ENCODE measurements around the gene MEMO1.
"Not testable (repeated sequence)": the region's sequence is repeated elsewhere in the genome, so short reads cannot be mapped to it uniquely, and the experiment has no call there.

MEMO1 gene

DNA sequence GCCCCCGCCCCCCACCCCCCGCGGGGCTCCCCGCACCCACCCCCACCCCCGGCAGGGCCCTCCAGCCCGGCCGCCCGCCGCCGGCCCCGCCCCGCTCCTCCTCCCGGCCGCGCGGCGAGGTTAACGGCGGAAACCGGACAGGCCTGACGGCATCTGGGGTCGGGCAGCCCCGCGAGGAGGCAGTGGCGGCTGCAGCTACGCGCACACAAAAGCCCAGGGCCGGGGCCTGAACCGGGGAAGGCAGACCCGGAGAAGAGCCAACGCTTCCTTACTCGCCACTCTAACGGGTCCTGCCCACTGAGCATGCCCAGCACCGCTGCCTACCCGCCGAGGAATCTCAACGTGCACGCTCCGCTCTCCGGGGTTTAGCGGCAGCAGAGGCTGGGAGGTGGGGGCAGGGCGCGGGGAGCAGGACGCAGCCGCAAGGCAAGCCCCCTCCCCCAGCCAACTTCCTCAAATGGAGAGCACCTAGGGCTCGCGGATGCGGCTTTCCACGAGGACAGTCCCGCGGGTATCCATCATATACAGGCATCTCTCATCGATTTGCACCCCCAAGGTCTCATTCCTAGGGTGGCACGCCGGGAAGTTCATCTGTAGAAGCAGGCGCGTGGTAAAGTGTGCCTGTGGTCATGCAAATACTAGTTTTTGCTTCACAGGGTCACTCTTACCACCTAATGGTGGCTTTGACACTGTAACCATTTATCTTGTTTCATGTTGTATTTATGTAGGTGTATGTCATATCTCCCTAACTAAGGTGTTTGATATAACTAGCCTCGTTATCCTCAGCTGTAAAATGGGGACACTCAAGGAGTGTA is at the start of gene MEMO1:
TSS of gene MEMO1 (minus strand) at position 339 of the 815 bp plus-strand sequence. CDS start 761 bp downstream, outside the sequence.
- Mint-ChIP-seq H3K9me3 (no peaks in the 10 kb centered on the region), H3K4me1 (ENCODE audit: low read depth) (peaks cover 40% of the 10 kb centered on the region), H3K27ac (peak within 1 kb of the TSS; percentile 98), H3K27me3 (no peaks in the 10 kb centered on the region), H3K36me3 (ENCODE audit: low read depth) (peaks cover 28% of the 10 kb centered on the region), H3K4me3 (peak within 1 kb of the TSS; percentile 96)

DNA sequence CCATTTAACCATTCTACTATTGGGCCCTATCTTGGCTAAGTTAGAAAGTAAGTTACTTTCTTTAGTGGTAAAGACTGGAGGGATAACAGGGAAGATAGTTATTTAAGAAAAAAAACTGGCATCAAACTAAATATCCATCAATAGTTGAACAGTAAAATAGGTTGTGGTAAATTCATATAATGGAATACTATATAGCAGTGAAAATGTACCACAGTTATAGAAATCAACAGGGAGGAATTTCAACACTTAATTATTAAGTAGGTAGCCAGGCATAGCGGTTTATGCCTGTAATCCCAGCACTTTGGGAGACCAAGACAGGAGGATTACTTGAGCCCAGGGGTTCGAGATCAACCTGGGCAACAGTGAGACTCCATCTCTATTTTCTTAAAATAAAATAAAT is 49.5 kb upstream of the MEMO1 start:
- no peaks in the 10 kb centered on the region for H3K36me3 Mint-ChIP-seq (ENCODE audit: low read depth)
- no peaks in the 10 kb centered on the region for H3K27me3 Mint-ChIP-seq
- H3K4me1 Mint-ChIP-seq (ENCODE audit: low read depth): peaks cover 26% of the 10 kb centered on the region
- H3K4me3 Mint-ChIP-seq: no peak overlapping the region
- H3K27ac Mint-ChIP-seq: no peak overlapping the region
- no peaks in the 10 kb centered on the region for H3K9me3 Mint-ChIP-seq

DNA sequence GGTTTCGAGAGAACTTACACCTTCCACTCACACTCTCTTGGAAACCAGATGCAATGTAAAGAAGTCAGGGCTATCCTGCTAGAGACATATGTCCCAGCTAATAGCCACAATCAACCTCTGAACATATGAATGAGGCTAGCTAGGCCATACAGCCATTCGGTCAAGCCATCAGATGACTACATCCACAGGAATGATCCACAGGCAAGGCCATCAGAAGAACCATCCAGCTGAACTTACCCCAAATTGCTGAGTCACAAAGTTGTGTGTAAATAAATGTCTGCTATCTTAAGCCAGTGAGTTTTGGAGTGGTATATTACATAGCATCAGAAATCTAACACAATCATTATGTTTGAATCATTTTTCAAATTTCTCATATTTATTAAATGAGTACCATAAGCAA is 47.3 kb upstream of the MEMO1 start:
- H3K27ac Mint-ChIP-seq: no peak overlapping the region
- H3K9me3 Mint-ChIP-seq: no peaks in the 10 kb centered on the region
- H3K27me3 Mint-ChIP-seq: no peaks in the 10 kb centered on the region
- H3K4me3 Mint-ChIP-seq: no peak overlapping the region
- peaks cover 16% of the 10 kb centered on the region for H3K4me1 Mint-ChIP-seq (ENCODE audit: low read depth)
- no peaks in the 10 kb centered on the region for H3K36me3 Mint-ChIP-seq (ENCODE audit: low read depth)

DNA sequence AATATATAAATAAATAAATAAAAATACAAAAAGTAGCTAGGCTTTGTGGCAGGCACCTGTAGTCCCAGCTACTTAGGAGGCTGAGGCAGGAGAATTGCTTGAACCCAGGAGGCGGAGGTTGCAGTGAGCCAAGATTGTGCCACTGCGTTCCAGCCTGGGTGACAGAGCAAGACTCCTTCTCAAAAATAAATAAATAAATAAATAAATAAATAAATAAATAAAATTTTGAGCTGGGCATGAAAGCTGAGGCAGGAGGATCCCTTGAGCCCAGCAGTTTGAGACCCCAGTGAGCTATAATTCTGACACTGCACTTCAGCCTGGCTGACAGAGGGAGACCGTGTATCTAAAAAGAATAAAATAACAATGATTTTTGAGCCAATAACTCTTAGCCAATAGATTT is 43.8 kb upstream of the MEMO1 start:
- H3K9me3 Mint-ChIP-seq; H3K27ac Mint-ChIP-seq; H3K4me1 Mint-ChIP-seq (ENCODE audit: low read depth); H3K36me3 Mint-ChIP-seq (ENCODE audit: low read depth); H3K27me3 Mint-ChIP-seq; H3K4me3 Mint-ChIP-seq: not testable (repeated sequence)

DNA sequence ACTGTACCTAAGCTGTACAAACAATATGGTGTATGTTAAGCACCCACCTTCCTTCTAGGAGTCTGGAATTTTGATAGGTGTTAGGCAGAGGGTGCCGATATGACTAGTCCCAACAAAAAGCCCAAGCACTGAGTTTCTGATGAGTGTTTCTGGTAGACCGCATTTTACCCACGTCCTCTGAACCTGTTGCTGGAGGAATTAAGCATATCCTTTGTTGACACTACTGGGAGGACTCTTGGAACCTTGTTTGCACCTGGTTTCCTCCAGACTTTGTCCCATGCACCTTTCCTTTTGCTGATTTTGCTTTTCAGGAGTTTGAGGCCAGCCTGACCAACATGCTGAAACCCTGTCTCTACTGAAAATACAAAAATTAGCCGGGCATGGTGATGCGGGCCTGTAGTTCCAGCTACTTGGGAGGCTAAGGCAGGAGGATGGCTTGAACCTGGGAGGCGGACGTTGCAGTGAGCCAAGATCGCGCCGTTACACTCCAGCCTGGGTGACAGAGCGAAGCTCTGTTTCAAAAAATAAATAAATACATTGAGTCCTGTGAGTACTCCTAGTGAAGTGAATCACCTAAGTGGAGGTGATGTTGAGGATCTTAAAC is 41.1 kb upstream of the MEMO1 start:
- peaks cover 5% of the 10 kb centered on the region for H3K4me1 Mint-ChIP-seq (ENCODE audit: low read depth)
- H3K27ac Mint-ChIP-seq: no peak overlapping the region
- H3K36me3 Mint-ChIP-seq (ENCODE audit: low read depth): no peaks in the 10 kb centered on the region
- no peaks in the 10 kb centered on the region for H3K9me3 Mint-ChIP-seq
- H3K27me3 Mint-ChIP-seq: no peaks in the 10 kb centered on the region
- H3K4me3 Mint-ChIP-seq: no peak overlapping the region

DNA sequence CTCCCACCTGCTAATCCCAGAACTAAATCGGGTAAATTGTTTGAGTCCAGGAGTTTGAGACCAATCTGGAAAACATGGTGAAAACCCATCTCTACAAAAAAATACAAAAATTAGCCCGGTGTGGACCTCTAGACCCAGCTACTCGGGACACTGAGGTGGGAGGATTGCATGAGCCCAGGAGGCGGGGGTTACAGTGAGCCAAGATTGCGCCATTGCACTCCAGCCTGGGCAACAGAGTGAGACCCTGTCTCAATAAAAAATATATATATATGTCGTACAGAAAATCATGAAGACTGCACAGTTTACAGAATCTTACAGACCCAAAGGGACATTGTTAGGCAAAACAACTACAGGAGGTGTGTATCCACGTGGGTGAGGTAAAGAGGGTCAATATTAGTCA is 32.8 kb upstream of the MEMO1 start:
- Mint-ChIP-seq H3K27ac (no peak overlapping the region), H3K27me3 (no peaks in the 10 kb centered on the region), H3K9me3 (no peaks in the 10 kb centered on the region), H3K4me1 (ENCODE audit: low read depth) (peaks cover 10% of the 10 kb centered on the region), H3K36me3 (ENCODE audit: low read depth) (no peaks in the 10 kb centered on the region), H3K4me3 (no peak overlapping the region)

DNA sequence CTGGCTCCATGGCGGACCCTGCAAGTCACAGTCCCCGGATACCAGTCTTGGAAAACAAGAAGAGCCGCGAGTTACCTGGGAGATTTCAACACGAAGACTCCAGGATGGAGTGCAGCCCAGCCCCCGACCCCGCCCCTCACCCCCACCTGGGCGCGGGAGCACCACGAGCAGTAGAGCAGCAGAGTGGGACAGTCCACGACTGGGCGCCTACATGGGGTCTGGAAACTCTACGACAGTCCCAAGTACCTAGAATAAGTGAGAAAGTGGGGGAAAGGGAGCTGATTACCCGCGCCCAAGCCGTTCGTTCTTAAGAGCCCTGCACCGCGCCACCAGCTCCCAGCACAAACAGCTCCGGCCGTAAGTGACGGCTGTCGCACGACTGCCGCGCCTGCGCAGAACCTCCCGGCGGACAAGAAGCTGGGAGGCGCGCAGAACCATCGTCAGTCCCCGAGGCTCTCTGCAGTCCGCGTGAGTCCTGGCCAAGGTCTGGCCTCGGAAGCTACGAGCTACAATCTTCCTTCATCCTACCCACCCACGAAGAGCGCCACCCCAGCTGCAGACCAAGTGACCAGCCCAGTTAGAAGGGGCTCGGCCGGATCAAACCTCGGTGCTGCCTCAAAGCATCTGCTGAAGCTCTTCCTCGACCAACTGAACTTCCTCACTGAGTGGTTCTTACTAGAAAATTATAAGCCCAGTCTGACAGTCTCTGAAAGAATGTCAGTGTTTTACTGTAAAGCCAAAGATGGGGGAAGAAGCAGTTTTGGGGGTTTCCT is 28.8 kb upstream of the MEMO1 start, which contains the start of gene DPY30:
TSS of gene DPY30 (minus strand) at position 359 of the 773 bp plus-strand sequence. CDS start at position 10, 349 bp downstream.
- Mint-ChIP-seq H3K4me1 (ENCODE audit: low read depth) (peaks cover 14% of the 10 kb centered on the region), H3K27ac (peak within 1 kb of the TSS; percentile 92), H3K9me3 (no peaks in the 10 kb centered on the region), H3K27me3 (no peaks in the 10 kb centered on the region), H3K4me3 (peak within 1 kb of the TSS; percentile 92), H3K36me3 (ENCODE audit: low read depth) (peaks cover 4% of the 10 kb centered on the region)

DNA sequence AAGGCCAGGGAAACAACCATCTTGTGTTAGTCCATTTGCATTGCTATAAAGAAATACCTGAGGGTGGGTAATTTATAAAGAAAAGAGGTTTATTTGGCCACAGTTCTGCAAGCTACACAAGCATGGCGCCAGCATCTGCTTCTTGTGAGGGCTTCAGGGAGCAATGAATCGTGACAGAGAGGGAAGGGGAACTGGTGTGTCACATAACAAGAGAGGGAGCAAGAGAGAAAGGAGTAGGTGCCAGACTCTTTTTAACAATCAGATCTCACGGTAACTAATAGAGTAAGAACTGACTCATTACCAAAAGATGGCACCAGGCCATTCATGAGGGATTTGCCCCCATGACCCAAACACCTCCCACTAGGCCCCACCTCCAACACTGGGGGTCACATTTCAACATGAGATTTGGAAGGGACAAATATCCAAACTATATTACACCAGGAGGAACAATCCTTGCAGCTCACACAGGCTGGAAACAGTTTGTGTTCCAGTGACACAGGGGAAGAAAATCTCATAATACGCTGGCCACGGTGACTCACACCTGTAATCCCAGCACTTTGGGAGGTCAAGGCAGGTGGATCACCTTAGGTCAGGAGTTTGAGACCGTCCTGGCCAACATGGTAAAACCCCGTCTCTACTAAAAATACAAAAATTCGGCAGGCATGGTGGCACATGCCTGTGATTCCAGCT is 23.5 kb upstream of the MEMO1 start:
- H3K4me3 Mint-ChIP-seq, H3K9me3 Mint-ChIP-seq, H3K27me3 Mint-ChIP-seq: not testable (repeated sequence)
- Mint-ChIP-seq H3K36me3 (ENCODE audit: low read depth) (peaks cover 28% of the 10 kb centered on the region), H3K4me1 (ENCODE audit: low read depth) (peaks cover 27% of the 10 kb centered on the region), H3K27ac (peak overlapping the region; percentile 28)

DNA sequence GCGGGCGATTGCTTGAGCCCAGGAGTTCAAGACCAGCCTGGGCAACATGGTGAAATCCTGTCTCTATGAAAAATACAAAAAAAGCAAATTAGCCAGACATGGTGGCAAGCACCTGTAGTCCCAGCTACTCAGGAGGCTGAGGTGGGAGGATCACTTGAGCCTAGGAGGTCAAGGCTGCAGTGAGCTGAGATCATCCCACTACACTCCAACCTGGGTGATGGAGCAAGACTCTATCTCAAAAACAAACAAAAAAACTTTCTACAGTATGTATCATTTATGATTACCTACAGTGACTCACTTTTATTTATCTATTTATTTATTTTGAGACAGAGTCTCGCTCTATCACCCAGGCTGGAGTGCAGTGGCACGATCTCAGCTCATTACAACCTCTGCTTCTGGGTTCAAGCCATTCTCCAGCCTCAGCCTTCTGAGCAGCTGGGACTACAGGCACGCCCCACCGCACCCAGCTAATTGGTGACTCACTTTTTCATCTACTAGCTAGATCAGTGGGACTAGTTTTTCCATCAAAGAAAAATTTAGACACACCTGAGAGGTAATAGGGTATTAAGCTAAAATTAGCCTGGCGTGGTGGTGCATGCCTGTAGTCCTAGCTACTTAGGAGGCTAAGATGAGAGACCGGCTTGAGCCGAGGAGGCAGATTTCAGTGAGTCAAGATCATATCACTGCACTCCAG is 8.1 kb upstream of the MEMO1 start:
- peaks cover 31% of the 10 kb centered on the region for H3K36me3 Mint-ChIP-seq (ENCODE audit: low read depth)
- not testable (repeated sequence) for H3K9me3 Mint-ChIP-seq; H3K27ac Mint-ChIP-seq; H3K27me3 Mint-ChIP-seq; H3K4me1 Mint-ChIP-seq (ENCODE audit: low read depth); H3K4me3 Mint-ChIP-seq

DNA sequence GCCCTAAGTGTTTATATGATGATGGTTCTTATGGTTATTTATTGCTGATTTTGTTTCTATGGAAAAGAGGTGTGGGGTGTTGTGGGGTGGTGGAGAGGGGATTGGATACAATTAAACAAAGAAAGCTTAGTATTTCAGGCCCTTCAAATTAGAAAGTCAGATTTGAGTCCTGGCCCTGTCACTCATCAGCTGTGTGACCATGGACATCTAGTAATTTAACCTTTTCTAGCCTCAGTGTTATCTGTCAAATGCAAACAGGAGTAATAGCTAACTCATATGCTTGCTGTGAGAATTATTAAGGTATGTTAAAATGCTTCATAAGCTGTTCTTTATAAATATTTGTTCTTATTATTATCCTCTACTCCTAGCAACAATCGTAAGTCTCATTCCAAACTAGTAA is 2.1 kb upstream of the MEMO1 start:
- Mint-ChIP-seq H3K36me3 (ENCODE audit: low read depth) (peaks cover 28% of the 10 kb centered on the region), H3K4me1 (ENCODE audit: low read depth) (peaks cover 20% of the 10 kb centered on the region), H3K9me3 (no peaks in the 10 kb centered on the region), H3K27ac (peak overlapping the region; percentile 38), H3K4me3 (no peak overlapping the region), H3K27me3 (no peaks in the 10 kb centered on the region)

DNA sequence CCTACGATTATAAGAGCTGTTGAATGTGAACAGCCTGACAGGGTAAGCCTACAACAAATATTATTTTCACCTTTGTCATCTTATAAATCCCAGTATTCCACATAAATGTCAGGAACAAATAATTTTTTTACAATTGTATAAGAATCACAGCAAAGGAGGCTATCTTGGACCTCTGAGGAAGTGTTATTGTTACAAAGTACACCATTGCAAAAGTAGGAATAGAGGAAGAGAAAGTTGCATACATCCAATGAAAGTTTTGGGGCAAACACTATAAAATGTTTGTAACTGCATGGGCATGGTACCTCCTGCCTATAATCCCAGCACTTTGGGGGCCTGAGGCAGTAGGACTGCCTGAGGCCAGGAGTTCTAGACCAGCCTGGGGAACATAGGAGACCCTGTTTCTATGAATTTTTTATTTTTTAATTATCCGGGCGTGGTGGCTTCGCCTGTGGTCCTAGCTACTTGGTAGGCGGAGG is 715 bp upstream of the MEMO1 start:
- Mint-ChIP-seq H3K4me1 (ENCODE audit: low read depth) (peaks cover 34% of the 10 kb centered on the region), H3K36me3 (ENCODE audit: low read depth) (peaks cover 30% of the 10 kb centered on the region), H3K27ac (peak overlapping the region; percentile 98), H3K9me3 (no peaks in the 10 kb centered on the region), H3K27me3 (no peaks in the 10 kb centered on the region), H3K4me3 (peak overlapping the region; percentile 89)

DNA sequence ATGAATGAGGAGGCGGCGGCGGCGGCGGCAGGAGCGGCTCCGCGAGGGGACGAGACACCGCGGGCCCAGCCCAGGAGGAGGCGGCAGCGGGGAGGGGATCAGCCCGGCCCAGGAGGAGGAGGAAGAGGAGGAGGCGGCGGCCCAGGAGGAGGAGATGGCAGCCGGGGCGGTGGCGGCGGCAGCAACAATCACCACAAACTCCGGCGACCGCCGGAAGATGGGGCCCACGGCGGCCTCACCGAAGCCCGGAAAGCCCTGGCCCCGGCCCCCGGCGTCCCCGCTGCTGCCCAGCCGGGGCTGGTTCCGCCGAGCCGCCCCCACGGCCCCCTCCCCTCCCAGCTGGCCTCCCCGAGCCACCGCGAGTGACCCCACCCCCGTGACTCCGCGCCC is 533 bp downstream of the MEMO1 start:
- H3K9me3 Mint-ChIP-seq, H3K27me3 Mint-ChIP-seq, H3K27ac Mint-ChIP-seq: not testable (repeated sequence)
- Mint-ChIP-seq H3K36me3 (ENCODE audit: low read depth) (peaks cover 32% of the 10 kb centered on the region), H3K4me3 (peak overlapping the region; percentile 96), H3K4me1 (ENCODE audit: low read depth) (peaks cover 46% of the 10 kb centered on the region)

DNA sequence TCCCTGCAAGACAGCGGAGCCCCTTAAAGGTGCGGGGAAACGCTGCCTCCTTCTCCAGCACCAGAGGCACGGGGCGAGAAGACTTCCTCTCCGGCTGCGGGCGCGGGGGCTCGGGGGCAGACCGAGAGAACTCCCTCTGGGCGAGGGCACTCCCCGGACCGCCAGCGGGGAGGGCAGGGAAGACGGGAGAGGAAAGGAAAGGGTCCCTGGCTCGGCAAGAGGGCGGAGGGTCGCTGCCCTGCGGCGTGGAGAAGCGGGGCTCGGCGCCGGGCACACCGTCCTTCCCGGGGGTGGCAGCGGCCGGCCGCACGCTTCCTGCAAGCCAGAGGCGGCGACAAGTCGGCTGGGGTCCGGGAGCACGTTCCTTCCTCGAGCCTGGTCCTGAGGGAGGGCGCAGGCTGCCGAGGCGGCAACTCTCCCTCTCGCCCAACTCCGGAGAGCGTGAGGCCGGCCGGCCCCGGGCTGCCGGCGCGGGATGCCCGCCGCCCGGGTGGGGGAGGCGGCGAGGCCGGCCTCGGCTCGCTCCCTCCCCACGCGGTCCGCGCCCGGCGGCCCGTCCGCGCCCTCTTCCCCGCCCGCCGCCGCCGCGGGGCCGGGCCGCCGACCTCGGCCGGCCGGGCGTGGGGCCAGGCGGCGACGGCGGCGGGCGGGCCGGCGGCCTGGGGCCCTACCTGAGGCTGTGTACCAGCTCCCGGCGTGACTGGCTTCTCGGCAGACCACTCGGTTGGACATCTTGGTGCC is 1.1 kb downstream of the MEMO1 start:
- Mint-ChIP-seq H3K36me3 (ENCODE audit: low read depth) (peaks cover 30% of the 10 kb centered on the region), H3K4me1 (ENCODE audit: low read depth) (peaks cover 52% of the 10 kb centered on the region)

More for the DNA sequence above, 1.1 kb downstream of the MEMO1 start:
- Mint-ChIP-seq H3K4me3 (peak overlapping the region; percentile 96), H3K27me3 (no peaks in the 10 kb centered on the region), H3K27ac (peak overlapping the region; percentile 94), H3K9me3 (no peaks in the 10 kb centered on the region)

Data from stimulated activated naive CD8-positive, alpha-beta T cell treated with anti-CD3 and anti-CD28 coated beads, Interleukin-15, Interleukin-2, amounts not matched to agents 100 ng/mL and 50 ng/mL, for 24 hours (primary cell).